ENCODE data around the gene KIAA1614.
"Not testable (repeated sequence)": the region's sequence is repeated elsewhere in the genome, so short reads cannot be mapped to it uniquely, and the experiment has no call there.

The KIAA1614 gene

DNA sequence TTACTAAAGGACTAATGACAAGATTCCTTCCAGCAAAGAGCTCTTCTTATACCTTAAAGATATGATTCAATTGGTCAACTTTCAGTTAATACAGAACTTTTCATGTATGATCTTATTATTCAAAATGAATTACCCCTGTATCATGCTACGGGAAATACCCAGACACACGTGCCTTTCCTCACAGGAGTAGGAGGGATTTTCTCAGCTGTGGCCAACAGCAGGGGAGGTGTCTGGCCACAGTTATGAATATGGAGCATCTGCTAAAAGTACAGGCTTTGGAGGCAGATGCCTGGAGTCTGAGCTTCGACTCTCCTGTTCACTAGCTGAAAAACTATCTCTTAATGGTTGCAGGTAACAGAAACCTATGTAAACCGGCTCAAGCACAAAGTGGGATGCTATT lies 53.6 kb downstream of the KIAA1614 start:
- no peak for DNase-seq

DNA sequence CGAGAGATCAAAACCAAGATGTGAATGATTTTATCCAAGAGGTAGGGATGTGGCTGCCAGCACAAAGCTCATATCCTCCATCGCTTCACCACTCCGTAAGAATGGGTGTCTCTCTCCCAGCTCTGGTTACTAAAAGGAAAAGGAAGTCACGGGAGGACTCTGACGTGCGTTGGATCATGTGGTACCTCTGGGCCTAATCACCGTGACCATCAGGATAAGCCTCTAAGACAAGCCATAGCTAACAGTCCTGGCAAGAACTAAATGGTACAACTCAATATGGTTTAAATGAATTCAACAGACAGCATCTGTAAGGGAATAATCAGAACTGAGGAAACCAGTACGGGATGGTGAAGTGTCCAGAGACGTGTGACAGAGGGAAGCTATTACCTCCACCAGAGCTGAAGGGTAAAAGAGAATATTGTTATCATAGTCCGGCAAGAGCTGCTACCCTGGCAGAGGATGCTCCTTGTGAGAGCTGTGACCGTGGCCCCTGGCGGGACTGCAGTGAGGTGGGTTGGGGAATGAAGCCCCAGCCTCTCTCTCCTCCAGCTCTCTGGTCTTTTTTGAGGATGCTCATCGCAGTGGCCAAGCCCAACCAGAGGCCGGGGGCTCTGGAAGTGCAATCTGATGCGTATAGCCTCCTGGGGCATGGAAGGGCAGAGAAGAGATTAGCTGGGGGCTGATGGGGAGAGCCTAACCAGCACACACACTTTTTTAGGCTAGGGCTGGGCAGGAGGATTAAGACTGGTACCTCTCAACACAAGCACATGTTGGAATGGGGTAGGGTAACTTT lies 54.2 kb downstream of the KIAA1614 start:
- no peak for DNase-seq

DNA sequence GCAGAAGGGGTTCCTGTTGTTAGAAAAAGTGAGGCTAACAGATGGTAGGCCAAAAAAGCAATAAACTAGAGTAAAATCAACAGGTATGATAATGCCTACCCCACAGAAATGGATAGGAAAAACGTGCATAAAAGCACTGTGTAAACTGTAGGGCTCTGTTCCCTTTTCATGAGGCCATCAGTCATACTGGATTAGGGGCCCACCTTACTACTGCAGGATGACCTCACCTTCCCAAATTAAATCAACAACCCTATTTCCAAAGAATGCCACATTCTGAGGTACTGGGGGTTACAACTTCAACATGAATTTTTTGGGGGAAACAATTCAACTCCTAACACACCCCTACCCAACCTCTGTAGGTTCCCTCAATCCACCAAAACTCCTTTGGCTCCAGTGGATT lies 54.9 kb downstream of the KIAA1614 start:
- no peak for DNase-seq

DNA sequence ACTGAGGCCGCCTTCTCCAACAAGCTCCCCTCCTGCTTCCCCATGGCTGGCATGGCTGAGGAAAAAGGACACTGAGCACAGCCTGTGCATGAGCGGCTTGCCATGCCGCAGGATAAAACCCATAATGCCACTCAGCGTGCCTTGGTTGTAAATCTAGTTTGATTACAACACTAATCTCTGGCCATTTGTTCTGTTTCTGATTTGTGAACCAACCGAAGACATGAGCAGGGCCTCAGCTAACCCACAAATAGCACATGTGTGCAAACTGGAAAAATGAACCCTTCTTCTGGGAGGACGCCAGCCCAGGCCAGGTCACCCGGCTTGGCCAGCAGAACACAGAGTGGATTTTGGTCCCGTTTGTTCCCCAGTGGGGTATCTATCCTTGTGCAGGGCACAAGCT lies 56.1 kb downstream of the KIAA1614 start:
- DNase-seq, result not testable (repeated sequence)

DNA sequence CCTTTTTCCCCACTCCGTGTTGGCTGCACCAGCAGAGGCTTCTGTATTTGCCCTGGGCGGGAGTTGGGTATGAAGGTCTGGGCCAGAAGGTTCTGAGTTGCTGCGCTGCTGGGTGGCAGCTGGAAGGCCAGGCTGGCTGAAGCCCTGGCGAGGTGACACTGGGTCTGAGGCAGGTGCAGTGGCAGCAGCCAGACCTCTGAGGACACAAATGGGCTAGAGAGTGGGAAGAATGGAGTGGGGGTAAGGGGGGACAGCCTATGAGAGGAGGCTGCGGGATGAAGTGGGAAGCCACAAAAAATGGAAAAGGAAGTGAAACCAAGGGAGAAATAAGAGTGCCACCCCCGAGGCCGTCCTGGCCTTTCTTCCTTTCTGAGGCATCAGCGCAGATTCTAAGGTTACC lies 56.7 kb downstream of the KIAA1614 start:
- DNase-seq, result no peak

DNA sequence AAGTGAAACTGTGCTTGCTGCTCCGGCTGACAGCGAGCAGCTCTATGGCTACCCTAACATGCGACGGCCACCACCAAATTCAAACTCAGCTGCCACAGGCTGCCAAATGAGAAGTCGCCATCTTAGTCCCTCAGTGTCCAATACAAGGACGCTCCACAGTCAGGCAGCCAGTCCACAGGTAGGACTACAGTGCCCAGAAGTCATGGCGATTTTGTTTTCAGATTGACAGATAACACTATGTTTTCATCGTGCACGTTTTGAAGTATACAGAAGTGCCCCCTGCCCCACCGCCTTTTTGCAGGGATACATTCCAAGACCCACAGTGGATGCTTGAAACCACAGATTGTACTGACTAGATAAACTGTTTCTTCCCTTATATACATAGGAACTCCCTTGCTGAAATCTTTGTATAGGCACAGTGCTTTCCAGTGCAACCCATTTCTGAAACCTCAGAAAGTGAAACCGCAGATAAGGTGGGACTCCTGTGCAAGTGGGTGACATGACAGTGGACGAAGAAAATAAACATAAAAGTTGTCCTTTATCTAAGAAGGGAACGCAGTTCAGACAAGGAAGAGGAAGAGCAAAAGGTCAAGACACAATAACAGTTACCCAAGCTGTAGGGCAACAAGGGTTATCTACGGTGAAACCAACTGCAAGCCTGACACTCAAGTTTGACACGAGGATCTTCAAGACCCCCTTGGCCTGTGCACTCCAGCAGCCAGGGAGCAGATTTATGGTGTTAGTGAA lies 57.8 kb downstream of the KIAA1614 start:
- no peak for DNase-seq

DNA sequence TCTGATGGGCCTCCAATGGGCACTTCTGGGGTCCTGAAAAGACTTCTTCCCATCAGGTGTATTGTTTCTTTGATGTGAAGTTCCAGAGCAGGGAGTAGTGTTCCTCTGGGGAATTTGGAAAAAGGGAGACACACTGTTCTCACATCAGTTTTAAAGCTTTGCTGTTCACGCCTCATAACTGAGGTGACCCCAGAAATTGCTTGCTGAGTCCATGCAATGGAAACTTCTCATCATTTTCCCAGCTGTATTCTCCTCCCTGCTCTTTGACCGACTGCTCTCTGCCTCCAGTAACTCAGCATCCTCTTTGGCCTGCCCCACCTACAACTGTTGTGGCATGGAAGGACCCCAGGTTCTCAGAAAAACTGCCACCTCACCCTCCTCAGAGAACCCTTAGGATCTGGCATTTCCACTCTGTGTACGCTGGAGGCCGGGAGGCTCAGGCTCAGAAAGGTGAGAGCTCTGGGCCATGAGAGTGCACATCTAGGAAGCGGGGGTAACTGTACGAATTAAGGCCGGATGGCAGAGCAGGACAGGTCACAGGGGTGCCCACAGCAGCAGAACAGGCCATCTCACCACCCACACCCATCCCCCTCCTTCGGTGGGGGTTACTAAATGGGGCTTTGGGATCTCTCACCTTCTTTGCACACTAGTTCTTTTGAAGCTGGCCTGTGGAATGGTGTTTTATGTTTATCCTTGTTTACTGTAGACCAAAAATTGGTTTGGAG lies 58.7 kb downstream of the KIAA1614 start:
- no peak for DNase-seq

DNA sequence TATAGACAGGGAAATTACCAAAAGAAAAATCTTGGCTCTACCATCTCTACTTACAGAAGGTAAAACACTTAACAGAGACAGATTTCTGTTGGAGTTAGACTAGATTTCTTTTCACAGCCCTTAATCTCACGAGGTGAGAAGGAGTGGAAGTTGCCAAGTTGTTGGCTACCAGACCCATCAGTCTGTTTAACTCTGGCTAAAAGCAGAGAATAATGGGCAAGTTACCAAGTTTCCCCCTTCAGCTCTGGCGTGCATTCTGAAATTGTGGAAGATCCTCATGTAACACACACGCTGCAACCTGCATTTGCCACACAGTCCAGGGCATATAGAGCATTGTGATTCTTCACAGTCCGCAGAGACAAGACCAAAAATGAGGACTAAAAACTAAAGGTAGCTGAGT lies 60.7 kb downstream of the KIAA1614 start:
- no peak for DNase-seq

DNA sequence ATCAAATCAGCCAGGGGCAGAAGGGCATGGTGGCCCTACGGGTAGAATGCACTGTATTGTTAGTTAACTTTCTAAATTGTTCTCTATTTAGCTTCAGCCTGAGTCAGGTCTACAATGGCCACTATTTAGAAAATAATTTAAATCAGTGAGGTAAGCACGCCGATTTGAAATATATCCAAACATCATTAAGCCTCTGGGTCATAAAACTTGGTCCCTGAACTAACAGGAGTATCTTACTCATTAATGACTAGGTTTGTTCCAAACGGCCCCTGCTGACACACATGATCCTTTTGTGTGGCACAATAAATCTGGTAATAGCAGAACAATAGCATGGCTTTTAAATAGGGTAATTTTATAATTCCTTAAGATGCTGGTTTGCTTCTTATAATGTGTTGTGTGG lies 61.5 kb downstream of the KIAA1614 start:
- no peak for DNase-seq

DNA sequence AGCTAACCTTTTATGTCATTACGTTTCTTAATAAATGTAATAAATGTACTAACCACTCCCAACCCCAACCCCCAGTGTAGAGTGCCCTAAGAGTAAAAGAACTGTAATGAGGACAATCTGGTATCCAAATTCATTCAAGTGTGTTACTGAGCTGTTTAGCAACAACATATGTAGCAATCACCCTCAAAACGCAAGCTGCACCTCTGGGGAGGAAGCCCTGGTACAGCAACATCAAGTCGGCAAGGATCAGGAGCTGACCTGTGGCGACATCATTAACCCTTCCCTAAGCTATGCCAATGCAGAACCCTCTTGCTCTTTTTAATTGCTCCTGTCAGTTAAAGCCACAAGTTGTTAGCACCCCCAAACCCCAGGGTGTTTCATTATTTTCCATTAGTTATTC lies 62.9 kb downstream of the KIAA1614 start:
- DNase-seq, result no peak

DNA sequence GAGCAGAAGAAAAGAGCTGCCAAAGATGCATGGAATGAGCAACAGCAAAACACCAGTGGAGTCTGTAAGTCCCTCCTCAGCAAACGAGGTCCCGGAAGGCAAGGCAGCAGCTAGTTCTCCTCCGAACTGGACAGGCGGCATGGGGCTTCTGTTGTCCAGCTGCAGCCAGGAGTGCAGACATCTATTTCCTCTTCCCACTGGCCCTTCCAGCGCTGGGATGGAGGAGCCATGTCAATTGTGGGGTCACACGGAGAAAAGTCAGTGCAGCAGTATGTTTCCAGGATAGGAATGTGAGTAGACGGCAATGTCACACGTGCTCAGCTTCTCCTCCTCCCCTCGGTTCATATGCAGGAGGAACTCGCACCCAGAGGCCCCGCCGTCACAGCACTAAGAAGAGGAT lies 63.5 kb downstream of the KIAA1614 start:
- DNase-seq, result no peak

DNA sequence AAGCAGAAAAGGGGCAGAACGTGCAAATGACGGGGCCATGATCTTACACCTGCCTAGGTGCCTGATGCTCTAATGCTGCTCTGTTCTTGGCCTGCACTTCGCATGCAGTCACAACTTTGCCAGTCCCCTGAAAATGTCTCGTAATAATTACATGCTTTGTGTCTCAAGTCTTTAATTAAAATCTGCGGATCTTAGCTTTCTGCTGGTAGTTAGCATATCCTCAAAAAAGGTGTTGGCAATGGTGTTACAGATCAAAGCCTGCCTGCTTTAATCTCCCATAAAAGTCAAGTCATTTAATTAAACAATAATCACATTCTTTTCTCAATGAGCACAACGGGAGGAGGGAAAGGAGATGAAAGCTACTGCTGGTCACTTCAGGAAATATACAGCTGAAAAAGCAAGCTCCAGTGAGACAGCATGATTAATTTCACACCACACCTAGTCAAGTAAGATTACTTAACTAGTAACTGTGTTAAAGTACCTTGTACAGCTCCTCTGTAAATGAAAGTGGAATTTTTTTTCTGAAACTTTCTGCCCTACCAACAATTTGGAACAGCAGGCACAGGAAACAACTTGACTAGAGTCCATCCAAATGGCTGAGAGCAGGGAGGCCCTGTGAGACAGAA lies 64.1 kb downstream of the KIAA1614 start:
- no peak for DNase-seq

DNA sequence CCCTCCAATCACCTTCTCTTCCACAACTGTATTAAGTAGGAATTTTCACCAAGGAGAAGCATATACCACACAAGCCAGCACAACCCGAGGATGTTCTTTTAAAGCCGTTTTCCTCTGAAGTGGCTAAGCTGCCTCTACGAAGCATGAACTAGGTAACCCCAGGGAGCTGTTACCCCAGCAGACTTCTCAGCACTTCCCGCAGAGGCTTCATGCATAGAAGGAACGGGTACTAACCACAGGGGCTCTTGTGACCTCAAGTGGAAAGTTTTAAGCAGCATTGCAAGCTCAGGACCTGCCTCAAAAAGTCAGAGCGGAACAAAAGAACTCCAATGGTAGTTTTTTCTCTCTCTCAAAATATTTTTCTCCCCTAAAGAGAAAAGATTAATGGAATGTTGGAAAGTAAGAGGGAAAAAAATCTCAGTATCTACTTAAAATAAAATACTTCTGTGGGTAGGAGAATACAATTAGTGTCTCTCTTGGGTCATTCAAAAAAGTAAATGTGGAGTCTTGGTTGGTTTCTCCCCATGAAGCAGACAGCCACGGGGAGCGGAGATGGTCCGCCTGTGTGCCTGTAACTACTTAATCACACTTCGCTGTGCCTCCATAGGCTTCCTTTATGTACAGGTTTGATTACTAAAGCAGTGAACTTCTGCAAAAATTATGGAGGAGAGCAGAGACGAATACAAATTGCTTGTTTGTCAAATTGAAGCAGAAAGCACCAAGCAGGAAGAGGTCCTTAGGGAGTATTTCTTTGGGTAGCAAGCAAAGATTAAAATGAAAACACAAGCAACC lies 69.1 kb downstream of the KIAA1614 start:
- no peak for DNase-seq

DNA sequence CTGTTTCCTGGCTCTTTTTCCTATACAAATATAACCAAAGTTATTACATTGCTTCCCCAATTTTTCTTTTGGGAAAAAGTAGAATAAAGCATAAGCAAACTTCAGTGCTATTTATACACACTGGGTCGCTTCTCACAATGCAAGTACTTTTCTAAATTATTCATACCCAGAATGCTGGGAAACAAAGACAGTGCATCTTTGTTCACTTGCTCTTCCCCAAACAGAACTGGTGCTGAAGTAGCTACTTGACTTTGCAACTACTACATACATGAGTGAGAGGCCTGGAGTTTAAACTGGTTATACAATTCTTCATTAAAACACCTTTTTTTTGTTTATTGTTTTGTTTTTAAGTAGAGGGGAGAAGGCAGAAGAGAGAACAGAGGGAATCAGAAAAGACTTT lies 69.7 kb downstream of the KIAA1614 start:
- no peak for DNase-seq

DNA sequence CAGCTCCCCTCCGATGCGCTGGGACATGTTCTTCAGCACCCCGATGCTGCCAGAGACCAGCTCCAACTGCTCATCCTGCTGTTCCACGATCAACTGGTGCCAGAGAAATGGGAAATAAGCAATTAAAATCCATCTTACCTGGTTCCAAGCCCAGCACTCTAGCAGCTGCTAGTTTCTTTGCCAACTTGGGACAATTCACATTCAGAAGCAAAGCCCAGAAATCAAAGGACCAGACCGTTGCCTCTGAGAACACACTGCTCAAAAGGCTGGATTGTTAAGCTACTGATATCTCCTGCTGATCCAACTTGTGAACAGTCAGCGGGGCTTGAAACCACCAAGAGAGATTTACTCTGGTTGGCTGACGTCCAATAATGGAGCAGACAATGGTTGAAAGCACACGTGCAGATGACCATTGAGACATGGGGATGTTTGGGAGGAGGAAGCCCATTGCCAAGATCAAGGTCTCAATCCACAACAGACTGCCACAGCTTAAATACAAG lies 75.6 kb downstream of the KIAA1614 start:
- DNase-seq, result no peak

DNA sequence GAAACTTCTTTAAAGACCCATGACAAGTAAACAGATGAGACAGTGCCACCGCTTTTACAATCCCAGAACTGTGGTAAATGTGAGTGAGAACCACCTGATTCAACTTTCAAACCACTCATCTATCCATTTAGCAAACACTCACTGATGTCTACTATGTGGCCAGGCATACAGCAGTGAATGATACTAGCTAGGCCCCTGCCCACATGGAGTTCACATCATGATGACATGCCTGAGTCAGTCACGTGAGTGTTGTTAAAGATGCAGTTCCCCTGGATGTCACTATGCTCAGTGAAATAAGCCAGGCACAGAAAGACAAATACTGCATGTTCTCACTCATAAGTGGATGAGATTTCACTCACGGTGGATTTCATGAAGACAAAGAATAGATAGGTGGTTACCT lies 81.6 kb downstream of the KIAA1614 start:
- DNase-seq, result no peak

DNA sequence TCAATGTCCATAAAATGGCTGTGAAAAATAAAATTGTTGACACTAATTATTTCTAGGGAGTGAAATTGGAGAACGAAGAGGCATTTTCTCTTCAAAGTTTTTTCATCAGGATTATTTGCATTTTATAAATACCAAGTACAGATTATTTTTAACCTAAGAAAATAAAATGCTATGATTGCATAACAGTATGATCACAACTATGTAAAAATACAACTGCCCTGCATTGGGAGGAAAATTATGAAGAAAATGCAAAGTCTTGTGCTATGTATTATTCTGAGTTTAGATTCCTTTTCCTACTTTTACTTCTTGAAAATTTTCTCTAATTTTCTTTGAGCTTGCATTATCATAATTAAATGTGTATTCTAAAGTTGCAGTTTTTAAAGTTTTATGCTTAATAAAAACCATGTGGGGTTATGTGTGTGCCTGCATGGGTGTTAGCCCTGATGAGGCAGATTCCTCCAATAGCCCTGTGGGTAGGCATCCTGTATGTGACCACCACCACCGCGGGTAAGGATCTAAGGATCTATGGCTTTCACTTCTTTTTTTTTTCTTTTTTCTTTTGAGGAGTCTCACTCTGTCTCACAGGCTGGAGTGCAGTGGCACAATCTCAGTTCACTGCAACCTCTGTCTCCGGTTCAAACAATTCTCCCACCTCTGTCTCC lies 85.3 kb downstream of the KIAA1614 start:
- no peak for DNase-seq

Data from NCI-H1048 (cell line).